ENCODE data around the gene WRNIP1. TPM values are rescaled to one million over a fixed set of nuclear protein-coding genes. Genes with fewer than 3 reads are reported as not detected.
A peak's percentile ranks its signal among the peaks of the same experiment; 100 is the strongest.

The WRNIP1 gene
- total and polyA plus RNA-seq, 9 of the 15 experiments (the other 6 are each of a cell fraction or from before 2014, with no cell fraction given) = 13.2 to 63.6 (median 48.6) TPM

DNA sequence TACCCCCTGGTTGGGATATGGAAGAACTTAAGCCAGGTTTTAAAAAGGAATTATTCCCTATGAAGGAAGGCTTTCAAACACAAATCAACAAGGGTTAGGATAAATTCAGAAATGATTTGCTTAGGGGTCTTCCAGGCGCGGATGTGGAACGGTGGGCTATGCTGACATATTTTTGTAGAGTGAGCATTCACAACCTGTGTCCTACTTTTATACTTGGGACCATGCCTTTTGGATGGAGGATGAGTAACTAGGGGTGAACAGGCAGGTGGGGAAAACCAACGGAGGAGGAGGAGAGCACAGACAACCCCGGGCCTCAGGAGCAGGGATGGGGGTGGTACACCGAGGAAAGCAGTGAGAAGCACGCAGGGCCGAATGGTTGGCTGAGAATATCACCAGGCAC, 20.4 kb upstream of the WRNIP1 start:
- BruUV-seq (replicated peaks) = no TSS peak
- no peak for DNase-seq (ENCODE audit: extremely low read depth in 1 of 4, low spot score in 3 of 4)
- no peak overlapping the region for H3K9ac ChIP-seq (ENCODE audit: insufficient read depth in 1 of 2, low read depth in 2 of 2, low read length in 2 of 2)
- H3K9me1 ChIP-seq (ENCODE audit: control insufficient read depth, insufficient read depth, low read length) = no peaks in the 10 kb centered on the region
- no peak for ATAC-seq
- FAIRE-seq = no peak
- H3K27me3 ChIP-seq (ENCODE audit: control insufficient read depth in 2 of 2, insufficient read depth in 2 of 2, low read length in 2 of 2) = no peaks in the 10 kb centered on the region
- H3K36me3 ChIP-seq (ENCODE audit: control insufficient read depth, insufficient read depth, low read length) = no peaks in the 10 kb centered on the region
- in situ Hi-C loops (cut with MboI) (no loop called here), intact Hi-C loops (cut with micrococcal nuclease) (loop anchor here (5.0 kb wide), 1 partner anchor 1147 kb away; no protein-coding TSS in a partner anchor)
- no peak overlapping the region for H3K27ac ChIP-seq (ENCODE audit: extremely low read depth, low read depth, low read length)
- H3K4me2 ChIP-seq (ENCODE audit: insufficient read depth, low read length) = no peak overlapping the region
- no peak overlapping the region for H2AFZ ChIP-seq (ENCODE audit: low read depth, low read length)
- H4K20me1 ChIP-seq (replicated peaks; ENCODE audit: control insufficient read depth, insufficient read depth, low read length) = no peaks in the 10 kb centered on the region
- TF ChIP-seq, protein P1, sequence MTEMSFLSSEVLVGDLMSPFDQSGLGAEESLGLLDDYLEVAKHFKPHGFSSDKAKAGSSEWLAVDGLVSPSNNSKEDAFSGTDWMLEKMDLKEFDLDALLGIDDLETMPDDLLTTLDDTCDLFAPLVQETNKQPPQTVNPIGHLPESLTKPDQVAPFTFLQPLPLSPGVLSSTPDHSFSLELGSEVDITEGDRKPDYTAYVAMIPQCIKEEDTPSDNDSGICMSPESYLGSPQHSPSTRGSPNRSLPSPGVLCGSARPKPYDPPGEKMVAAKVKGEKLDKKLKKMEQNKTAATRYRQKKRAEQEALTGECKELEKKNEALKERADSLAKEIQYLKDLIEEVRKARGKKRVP (CRISPR knock-in tag; IDR thresholded peaks at IDR 0.05) = no peak
- TF ChIP-seq CREB1 (IDR thresholded peaks at IDR 0.05) (no peak), CREB1 (CRISPR knock-in tag; IDR thresholded peaks at IDR 0.05) (0 out of 2 replicates have a peak, but pooled peaks have one; percentile 12), DACH1 (IDR thresholded peaks at IDR 0.05; ENCODE audit: partially characterized antibody) (no peak)
- no peaks in the 10 kb centered on the region for H3K79me2 ChIP-seq (ENCODE audit: control insufficient read depth, insufficient read depth, low read length)
- H3K9me3 ChIP-seq (replicated peaks; ENCODE audit: control insufficient read depth, insufficient read depth, low read depth, low read length) = no peaks in the 10 kb centered on the region
- WGBS (ENCODE audit: insufficient coverage, low coverage, missing lambda C conversion rate) = 75% methylated on average over 8 of the region's 8 CpGs
- ChIA-PET POLR2A (interaction anchor here (1.5 to 2.7 kb wide), 2 partner anchors 11 kb away, joined by 4 to 8 read pairs; no protein-coding TSS in a partner anchor), CTCF (ENCODE audit: low intra/inter-chr PET ratio) (no interaction called here)
- peaks cover 5% of the 10 kb centered on the region in 2 experiments; a peak in 3 of 5 replicates for H3K4me1 ChIP-seq (replicated peaks in 1 of 2; ENCODE audit: control insufficient read depth in 2 of 2, insufficient read depth in 2 of 2, low read length in 2 of 2)
- no peak overlapping the region for H3K4me3 ChIP-seq

GRCh38 chr6:2745246-2745645, 19.9 kb upstream of the WRNIP1 start:
- CTCF ChIA-PET (ENCODE audit: low intra/inter-chr PET ratio) = no interaction called here
- Histone ChIP-seq H3K27me3 (ENCODE audit: control insufficient read depth in 2 of 2, insufficient read depth in 2 of 2, low read length in 2 of 2) (no peaks in the 10 kb centered on the region), H3K79me2 (ENCODE audit: control insufficient read depth, insufficient read depth, low read length) (no peaks in the 10 kb centered on the region), H3K4me2 (ENCODE audit: insufficient read depth, low read length) (no peak overlapping the region), H3K9ac (ENCODE audit: insufficient read depth in 1 of 2, low read depth in 2 of 2, low read length in 2 of 2) (no peak overlapping the region), H4K20me1 (replicated peaks; ENCODE audit: control insufficient read depth, insufficient read depth, low read length) (no peaks in the 10 kb centered on the region), H3K4me1 (replicated peaks in 1 of 2; ENCODE audit: control insufficient read depth in 2 of 2, insufficient read depth in 2 of 2, low read length in 2 of 2) (peaks cover 5 to 7% of the 10 kb centered on the region in 2 experiments; a peak in 4 of 5 replicates), H3K9me1 (ENCODE audit: control insufficient read depth, insufficient read depth, low read length) (no peaks in the 10 kb centered on the region), H3K36me3 (ENCODE audit: control insufficient read depth, insufficient read depth, low read length) (no peaks in the 10 kb centered on the region), H3K27ac (ENCODE audit: extremely low read depth, low read depth, low read length) (no peak overlapping the region), H2AFZ (ENCODE audit: low read depth, low read length) (0 out of 2 replicates have a peak overlapping the region, but pooled peaks have one; percentile 10), H3K9me3 (replicated peaks; ENCODE audit: control insufficient read depth, insufficient read depth, low read depth, low read length) (no peaks in the 10 kb centered on the region), H3K4me3 (no peak overlapping the region)
- intact Hi-C loops (cut with micrococcal nuclease) = no loop called here
- FAIRE-seq (no peak), DNase-seq (ENCODE audit: extremely low read depth in 1 of 4, low spot score in 3 of 4) (no peak), ATAC-seq (no peak)
- no TSS peak for BruUV-seq (replicated peaks)
- POLR2A ChIA-PET = interaction anchor here (1.5 to 2.7 kb wide), 2 partner anchors 11 to 12 kb away, joined by 4 to 8 read pairs; no protein-coding TSS in a partner anchor
- in situ Hi-C loops (cut with MboI) = no loop called here
- 40% methylated on average over 4 of the region's 4 CpGs for WGBS (ENCODE audit: insufficient coverage, low coverage, missing lambda C conversion rate)
- no peak for TF ChIP-seq SRSF9 (IDR thresholded peaks at IDR 0.05; ENCODE audit: borderline replicate concordance, low read depth, low read length)
- TF ChIP-seq RBM15 (IDR thresholded peaks at IDR 0.05; ENCODE audit: insufficient read depth, low read length) = no peak
- TF ChIP-seq HBP1 (CRISPR knock-in tag; IDR thresholded peaks at IDR 0.05) = no peak
- TF ChIP-seq ELF4 (CRISPR knock-in tag; IDR thresholded peaks at IDR 0.05) = no peak
- no peak for TF ChIP-seq DNMT1 (IDR thresholded peaks at IDR 0.05)
- no peak for TF ChIP-seq SP1 (CRISPR knock-in tag; IDR thresholded peaks at IDR 0.05)
- TF ChIP-seq MITF (IDR thresholded peaks at IDR 0.05) = no peak
- no peak for TF ChIP-seq RB1 (IDR thresholded peaks at IDR 0.05; ENCODE audit: low read depth)
- no peak for TF ChIP-seq PHB (CRISPR knock-in tag; IDR thresholded peaks at IDR 0.05)
- TF ChIP-seq EWSR1 (IDR thresholded peaks at IDR 0.05; ENCODE audit: borderline replicate concordance, low read depth, partially characterized antibody) = no peak
- no peak for TF ChIP-seq BCL6 (CRISPR knock-in tag; IDR thresholded peaks at IDR 0.05)
